ENCODE results near the gene CDS2. TPM values are rescaled to one million over a fixed set of nuclear protein-coding genes. Genes with fewer than 3 reads are reported as not detected.

The CDS2 gene
- total and polyA plus RNA-seq, 2 experiments from 2014 or later, result 16.8 to 40.8 TPM

GRCh38 chr20:5104479-5104878 is 22.3 kb upstream of the CDS2 start:
- Mint-ChIP-seq H3K36me3 (ENCODE audit: low read depth) (peaks cover 66% of the 10 kb centered on the region), H3K9me3 (no peaks in the 10 kb centered on the region), H3K27ac (no peak overlapping the region), H3K4me3 (no peak overlapping the region), H3K27me3 (ENCODE audit: insufficient read depth, low read depth, poor library complexity) (no peaks in the 10 kb centered on the region), H3K4me1 (no peaks in the 10 kb centered on the region)
- no peak for TF ChIP-seq ETS1 (IDR thresholded peaks at IDR 0.05)
- no peak for TF ChIP-seq ZNF462 (CRISPR knock-in tag; IDR thresholded peaks at IDR 0.05)
- TF ChIP-seq NANOG (IDR thresholded peaks at IDR 0.05; ENCODE audit: borderline replicate concordance), result no peak
- TF ChIP-seq POLR2AphosphoS5 (IDR thresholded peaks at IDR 0.05; ENCODE audit: low read depth), result no peak
- TF ChIP-seq EZH2phosphoT487 (IDR thresholded peaks at IDR 0.05; ENCODE audit: unreplicated experiment), result no peak
- TF ChIP-seq ZNF331 (CRISPR knock-in tag; IDR thresholded peaks at IDR 0.05; ENCODE audit: low read depth), result no peak
- no peak for TF ChIP-seq REST (IDR thresholded peaks at IDR 0.05; ENCODE audit: unreplicated experiment)
- no peak for TF ChIP-seq CTCF (conservative IDR thresholded peaks at IDR 0.05; ENCODE audit: low read depth in 2 of 2)
- TF ChIP-seq STAT1 (IDR thresholded peaks at IDR 0.05; ENCODE audit: unreplicated experiment), result no peak
- TF ChIP-seq ZNF114 (CRISPR knock-in tag; IDR thresholded peaks at IDR 0.05), result no peak
- TF ChIP-seq EZH2 (IDR thresholded peaks at IDR 0.05; ENCODE audit: low read depth, unreplicated experiment), result no peak
- Histone ChIP-seq H3K27ac (ENCODE audit: low read depth) (no peak overlapping the region), H4K20me1 (replicated peaks; ENCODE audit: insufficient read depth) (peaks cover 10% of the 10 kb centered on the region), H3K36me3 (ENCODE audit: insufficient read depth) (peaks cover 47% of the 10 kb centered on the region), H3K4me2 (no peak overlapping the region), H3K27me3 (ENCODE audit: insufficient read depth) (no peaks in the 10 kb centered on the region), H3K9me2 (ENCODE audit: insufficient read depth) (no peaks in the 10 kb centered on the region), H3K4me1 (ENCODE audit: insufficient read depth) (no peaks in the 10 kb centered on the region), H3K4me3 (no peak overlapping the region), H3K79me2 (replicated peaks; ENCODE audit: insufficient read depth) (peaks cover 2% of the 10 kb centered on the region; the same call in 1 of the 2 replicates), H2AFZ (no peak overlapping the region), H3F3A (replicated peaks; ENCODE audit: low read depth) (peaks cover 7% of the 10 kb centered on the region)
- DNase-seq (ENCODE audit: low spot score) (no peak), ATAC-seq (no peak)
